ENCODE measurements around the gene ARL9.
A peak's percentile ranks its signal among the peaks of the same experiment; 100 is the strongest.
"Not testable (repeated sequence)": the region's sequence is repeated elsewhere in the genome, so short reads cannot be mapped to it uniquely, and the experiment has no call there.

The ARL9 gene, protein sequence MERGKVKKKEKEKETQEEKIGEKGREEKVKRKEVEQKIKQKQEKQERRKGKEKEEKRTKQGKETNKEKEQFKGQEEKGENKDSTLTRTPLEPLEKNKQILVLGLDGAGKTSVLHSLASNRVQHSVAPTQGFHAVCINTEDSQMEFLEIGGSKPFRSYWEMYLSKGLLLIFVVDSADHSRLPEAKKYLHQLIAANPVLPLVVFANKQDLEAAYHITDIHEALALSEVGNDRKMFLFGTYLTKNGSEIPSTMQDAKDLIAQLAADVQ

DNA sequence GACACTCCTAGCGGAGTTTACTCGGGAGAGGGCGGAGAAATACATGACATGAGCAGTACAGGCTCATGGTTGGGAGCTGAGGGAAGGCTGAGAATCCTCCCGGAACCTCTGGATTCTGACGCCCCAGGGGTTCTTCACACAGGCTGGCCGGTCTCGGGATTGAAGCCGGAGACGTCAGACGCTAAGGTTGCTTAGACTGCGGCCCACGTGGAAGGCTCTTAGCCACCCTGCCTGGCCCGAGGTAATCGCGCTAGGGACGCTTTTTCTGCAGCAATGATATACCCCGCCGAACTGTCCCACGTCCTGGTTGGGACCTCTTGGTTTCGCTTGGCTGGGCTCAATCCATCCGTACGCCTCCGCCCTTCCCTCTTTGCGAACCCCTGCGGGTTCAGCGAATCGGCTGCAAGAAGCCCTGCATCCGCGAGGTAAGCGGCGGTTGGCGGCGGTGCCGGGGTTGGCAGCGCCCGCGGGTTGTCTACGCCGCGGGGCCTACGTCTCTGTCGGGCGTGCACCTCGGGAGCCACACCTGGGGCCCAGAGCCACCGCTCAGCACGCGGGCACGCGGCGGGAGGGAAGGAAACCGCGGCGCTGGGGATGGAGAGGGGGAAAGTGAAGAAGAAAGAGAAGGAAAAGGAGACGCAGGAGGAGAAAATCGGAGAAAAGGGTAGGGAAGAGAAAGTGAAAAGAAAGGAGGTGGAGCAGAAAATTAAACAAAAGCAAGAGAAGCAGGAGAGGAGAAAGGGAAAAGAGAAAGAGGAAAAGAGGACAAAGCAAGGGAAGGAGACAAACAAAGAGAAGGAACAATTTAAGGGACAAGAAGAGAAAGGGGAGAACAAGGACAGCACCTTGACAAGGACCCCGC is at the start of gene ARL9:
Gene ARL9, plus strand, starts transcription at position 523 of the 862 bp plus-strand sequence. Its CDS starts 72 bp downstream, at position 595.
- DNase-seq, result peak; percentile 58 to 65

DNA sequence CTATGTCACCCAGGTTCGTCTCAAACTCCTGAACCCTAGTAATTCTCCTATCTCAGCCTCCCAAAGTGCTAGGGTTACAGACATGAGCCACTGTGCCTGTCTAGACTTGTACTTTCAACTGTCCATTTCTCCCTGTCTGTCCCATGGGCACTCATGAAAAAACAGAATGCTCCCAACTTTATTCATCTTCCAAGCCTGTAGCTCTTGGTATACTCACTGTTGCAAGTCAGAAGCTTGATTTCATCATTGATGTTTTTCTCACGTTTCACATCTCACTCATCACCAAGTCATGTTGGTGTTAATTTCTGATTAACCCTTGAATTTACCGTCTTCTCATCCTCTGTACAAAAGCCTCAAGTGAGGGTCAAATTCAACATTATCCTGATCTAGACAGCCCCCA is 45.5 kb upstream of the ARL9 start:
- no peak for DNase-seq

DNA sequence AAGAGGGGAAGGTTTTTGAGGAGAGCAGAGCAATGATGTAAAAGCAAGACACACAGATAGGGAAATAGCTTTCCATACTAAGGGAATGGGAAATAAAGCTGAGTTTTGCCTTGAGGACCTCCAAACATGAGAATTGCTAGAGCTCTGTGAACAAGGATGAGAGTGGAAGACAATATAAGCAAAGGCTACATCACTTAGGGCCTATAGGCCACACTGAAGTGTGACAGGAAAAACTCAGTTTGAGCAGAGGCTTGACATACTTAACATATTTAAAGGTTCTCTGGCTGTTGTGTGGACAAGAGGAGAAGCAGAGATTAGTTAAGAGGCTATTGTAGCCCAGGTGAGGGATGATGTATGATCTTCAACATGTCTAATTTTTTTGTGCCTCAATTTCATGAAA is 43.4 kb upstream of the ARL9 start:
- no peak for DNase-seq

DNA sequence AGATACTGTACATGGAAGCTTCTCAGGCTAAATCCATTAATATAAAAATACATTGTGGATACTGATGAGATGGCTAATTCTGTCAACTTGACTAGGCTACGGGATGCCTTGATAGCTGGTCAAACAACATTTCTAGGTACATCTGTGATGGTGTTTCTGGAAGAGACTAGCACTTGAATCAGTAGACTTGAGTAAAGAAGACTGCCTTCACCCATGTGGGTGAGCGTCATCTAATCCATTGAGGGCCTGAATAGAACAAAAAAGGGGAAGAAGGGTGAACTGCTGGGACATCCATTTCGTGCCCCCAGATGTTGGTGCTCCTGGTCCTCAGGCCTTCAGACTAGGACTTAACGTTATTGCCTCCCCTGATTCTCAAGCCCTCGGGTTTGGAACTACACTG is 41.9 kb upstream of the ARL9 start:
- no peak for DNase-seq

DNA sequence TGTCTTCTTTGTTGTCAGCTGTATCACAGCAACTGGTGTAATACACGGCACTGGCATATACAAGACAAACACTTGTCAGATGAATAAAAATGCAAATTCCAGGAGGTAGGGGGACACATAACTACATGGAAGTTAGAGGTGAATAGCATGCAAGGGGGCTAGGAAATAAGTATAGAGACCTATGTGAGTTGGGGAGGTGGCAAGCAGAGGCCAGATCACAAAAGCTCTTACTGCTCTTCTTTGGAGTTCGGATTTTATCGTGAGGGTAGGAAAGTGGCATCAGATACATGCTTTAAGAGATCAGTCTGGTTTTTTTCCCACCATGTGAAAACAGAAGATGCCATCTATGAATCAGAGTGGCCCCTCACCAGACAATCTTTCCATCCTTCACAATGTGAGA is 41.0 kb upstream of the ARL9 start:
- DNase-seq, result no peak

DNA sequence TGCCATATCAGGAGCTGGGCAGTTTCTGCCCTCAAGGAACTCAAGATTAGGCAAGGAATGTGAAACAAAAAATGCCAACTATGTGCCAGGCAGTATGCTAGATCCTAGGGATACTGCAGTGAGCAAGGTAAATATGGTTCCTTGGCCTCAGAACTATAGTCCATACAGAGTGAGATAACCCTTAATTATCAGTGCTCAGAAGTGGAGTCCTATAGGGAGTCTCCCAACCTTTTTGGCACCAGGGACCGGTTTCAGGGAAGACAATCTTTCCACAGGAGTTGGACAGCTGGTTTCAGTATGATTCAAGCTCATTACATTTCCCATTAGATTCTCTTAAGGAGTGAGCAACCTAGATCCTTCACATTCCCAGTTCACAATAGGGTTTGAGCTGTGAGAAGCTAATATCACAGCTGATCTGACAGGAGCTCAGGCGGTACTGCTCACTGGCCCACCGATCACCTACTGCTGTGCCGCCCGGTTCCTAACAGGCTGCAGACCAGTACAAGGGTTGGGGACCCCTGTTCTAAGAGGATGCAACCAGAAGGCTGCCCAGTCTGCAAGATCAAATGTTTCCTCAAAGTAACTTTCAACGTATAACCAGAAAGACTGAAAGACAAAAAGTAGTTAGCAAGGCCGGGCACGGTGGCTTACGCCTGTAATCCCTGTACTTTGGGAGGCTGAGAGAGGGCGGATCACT is 39.8 kb upstream of the ARL9 start:
- no peak for DNase-seq

DNA sequence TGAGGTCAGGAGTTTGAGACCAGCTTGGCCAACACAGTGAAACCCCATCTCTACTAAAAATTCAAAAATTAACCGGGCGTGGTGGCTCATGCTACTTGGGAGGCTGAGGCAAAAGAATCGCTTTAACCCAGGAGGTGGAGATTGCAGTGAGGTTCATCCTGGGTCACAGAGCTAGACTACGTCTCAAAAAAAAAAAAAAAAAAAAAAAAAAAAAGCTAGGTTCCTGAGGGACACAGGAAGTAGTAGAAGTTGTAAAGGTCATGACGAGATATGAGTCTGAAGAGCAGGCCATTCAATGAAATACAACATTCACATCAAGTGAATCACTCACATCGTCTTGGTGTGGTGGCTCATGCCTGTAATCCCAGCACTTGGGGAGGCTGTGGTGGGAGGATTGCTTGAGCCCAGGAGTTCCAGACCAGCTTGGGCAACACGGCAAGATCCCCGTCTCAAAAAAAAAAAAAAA is 39.3 kb upstream of the ARL9 start:
- not testable (repeated sequence) for DNase-seq

DNA sequence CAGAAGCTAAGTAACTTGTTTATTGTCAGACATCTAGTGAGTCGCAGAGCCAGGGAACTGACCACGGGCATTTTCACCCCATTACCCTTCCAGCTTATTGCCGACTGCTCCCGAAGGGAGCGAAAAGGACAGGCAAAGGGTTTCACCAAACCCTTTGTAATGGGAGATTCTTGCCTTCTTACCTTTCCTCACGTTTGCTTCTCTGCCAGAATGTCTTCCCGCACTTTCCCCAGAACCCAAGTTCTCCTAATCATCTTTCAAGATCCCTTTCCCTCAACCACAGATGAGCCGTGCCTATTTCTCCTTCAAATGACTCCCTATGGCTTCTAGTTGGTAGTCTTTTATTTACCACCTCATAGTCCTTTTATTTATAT is 38.7 kb upstream of the ARL9 start:
- no peak for DNase-seq

DNA sequence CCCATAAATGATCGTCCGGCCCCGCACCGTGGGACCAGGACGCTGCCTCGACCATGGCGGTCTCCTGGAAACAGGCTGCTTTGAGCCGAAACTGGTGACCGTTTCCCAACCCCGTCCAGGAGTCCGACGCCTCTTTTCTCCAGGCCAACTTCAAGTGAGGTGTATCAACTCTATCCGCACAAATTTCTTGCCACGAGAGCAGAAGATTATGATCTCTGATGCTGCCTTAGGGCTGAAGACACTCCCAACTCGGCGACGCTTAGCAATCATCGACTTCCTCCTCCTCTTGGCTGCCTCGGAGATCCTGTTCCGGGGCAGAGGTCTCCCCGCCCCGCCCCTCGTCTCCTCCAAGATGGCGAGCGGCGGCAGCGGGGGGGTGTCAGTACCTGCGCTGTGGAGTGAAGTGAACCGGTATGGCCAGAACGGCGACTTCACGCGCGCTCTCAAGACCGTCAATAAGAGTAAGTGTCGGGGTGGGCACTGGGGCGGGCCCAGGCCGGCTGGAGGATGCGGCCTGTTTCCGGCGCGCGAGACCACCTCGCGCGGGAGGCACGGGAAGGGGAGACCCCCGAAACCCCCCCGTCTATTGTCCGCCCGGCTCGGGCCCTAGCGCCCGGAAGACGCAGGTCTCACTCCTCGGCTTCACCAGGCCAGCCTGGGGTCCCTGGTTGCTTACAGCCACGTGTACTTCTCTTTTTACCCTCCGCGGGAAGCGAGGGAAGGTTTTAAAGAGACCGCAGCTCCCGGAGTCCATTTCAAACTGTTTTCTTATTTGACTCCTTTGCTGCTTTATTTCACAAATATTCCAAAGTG is 38.1 kb upstream of the ARL9 start, which contains the start of gene SRP72:
Gene SRP72, plus strand, starts transcription at position 334 of the 813 bp plus-strand sequence. Its CDS starts 19 bp downstream, at position 353.
- DNase-seq, result peak; percentile 87

DNA sequence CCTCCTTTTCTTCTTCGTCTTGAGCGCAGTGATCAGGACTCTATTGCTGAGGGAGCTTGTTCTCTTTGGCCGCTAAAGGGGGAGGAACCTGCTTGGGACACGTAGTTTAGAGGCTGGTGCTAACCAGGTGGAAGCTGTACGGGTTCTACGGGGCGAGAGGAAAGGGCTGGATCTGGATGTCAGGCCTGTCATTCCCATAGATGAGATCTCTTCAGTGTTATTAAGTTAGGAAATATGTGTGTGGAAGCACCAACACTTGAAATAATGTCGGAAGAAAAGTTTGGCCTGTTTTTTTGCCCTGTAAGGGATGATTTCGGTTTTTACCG is 37.5 kb upstream of the ARL9 start:
- peak; percentile 15 to 33 for DNase-seq

DNA sequence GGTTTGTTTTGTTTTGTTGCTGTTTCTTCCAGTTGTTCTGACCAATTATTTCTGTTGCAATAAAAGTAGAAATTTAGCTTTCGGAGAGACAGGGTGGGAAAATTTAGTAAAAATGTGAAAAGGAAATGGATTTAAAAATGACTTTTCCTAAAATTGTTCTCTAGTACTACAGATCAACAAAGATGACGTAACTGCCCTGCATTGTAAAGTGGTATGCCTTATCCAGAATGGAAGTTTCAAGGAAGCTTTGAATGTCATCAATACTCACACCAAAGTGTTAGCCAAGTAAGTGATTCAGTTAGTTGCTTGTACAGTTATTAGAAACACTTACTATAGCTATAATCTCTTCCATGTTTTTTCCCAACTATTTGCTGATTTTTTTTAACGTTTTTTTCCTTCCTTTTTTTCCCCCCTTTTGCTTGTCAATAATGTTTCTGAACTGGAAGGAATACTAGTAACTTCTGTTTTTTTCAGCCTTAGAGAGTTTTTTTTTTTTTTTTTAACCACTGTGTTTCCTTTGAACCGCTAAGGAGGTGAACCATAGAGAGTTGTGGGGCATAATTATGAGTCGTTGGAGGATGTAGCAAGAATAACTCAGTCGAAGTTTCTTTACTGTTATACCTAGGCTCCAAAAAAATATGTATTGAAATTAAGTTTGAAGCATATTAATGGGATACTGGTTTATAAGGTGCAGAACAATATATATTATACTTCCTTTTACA is 35.9 kb upstream of the ARL9 start:
- no peak for DNase-seq

DNA sequence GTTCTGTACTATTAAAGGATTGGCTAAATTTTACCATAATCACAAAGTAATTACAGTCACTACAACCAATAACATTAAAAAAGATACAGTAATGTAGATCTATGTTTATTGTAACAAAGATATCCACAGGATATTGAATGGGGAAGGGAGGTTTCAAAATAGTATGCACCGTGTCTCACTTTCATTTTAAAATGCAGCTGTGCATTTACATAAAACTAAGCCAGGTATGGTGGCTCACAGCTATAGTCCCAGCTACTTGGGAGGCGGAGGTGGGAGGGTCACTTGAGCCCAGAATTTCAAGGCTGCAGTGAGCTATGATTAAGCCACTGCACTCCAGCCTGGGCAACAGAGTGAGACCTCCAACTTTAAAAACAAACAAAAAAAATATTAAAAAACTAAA is 29.7 kb upstream of the ARL9 start:
- no peak for DNase-seq

DNA sequence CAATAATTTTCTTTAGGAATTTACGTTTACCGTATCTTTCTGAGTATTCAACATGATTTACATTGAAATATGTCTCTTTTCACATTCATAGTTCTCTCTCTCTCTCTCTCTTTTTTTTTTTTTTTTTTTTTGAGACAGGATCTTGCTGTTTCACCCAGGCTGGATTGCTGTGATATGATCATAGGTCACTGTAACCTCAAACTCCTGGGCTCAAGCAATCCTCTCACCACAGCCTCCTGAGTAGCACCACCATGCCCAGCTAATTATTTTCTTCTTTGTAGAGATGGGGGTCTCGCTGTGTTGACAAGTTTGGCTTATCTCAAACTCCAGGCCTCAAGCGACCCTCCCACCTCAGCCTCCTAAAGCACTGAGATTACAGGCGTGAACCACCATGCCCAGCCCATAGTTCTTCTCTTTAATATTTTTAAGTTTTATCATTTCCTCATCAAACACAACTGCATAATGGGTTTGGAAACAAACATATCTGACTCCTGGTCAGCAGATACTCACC is 28.3 kb upstream of the ARL9 start:
- DNase-seq, result no peak

DNA sequence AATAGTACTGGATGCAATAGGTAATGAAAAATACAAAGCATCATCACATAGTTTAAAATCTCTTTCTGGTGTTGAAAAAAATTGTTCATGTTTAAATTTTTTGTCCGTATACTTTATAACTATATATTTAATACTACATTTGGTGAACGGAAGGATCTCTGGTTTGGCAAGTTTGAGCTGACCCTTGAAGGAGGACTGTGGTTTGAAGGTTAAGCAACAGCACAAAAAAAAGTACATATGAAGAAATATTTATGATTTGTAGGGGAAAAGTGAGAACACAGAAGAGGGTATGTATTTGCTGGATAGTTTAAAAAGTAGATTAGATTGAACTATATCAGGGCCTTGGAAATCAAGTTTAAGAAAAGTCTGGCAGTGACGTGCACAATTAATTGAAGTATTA is 24.9 kb upstream of the ARL9 start:
- DNase-seq, result no peak

DNA sequence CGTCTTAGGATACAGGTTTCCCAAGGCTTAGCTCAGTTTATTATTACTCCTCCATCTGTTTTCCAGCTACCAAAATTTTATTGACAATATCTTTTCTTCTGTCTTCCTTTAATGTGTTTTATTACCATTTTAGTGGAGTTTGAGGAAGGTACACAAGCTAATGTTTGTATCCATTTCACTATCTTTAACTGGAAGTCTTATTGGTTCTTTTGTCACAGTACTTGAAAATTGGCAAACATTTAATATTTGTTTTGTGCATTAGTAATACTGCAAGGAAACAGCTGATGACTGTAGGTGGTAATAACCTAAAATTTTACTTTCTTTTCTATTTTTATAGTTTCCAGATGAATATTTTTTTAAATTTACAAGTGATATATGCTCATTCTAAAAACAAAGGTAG is 9.3 kb upstream of the ARL9 start:
- DNase-seq, result no peak

DNA sequence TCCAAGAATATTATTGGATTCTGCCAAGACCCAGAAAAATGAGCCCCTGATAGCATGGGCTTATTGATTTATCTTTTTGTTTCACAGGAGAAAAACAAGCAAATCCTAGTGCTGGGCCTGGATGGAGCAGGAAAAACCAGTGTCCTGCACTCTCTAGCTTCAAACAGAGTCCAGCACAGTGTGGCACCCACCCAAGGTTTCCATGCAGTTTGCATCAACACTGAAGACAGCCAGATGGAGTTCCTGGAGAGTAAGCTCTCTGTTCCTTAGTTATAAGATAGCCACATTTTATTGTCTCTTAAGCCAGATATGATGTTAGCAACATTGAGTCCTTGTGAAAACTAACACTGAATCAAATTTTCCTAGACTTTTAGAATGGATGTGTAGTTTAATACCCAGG is 5.5 kb downstream of the ARL9 start:
- DNase-seq, result no peak

DNA sequence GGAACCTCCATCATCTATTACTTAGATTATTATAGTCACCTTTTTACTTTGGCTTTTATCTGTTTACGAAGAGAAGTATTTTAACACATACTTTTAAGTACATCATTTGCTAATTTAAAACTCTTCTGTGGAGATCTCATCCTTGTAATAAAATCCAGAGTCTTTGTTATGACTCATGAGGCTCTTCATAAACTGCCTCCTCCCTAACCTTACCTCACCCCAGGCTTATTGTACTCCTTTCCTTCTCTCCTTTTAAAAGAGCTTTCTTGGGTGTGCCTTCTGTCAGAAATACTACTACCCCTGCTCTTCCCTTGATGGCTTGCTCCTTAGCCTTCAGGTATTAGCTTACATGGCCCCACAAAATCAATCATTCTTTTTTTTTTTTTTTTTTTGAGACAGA is 6.6 kb downstream of the ARL9 start:
- DNase-seq, result no peak

DNA sequence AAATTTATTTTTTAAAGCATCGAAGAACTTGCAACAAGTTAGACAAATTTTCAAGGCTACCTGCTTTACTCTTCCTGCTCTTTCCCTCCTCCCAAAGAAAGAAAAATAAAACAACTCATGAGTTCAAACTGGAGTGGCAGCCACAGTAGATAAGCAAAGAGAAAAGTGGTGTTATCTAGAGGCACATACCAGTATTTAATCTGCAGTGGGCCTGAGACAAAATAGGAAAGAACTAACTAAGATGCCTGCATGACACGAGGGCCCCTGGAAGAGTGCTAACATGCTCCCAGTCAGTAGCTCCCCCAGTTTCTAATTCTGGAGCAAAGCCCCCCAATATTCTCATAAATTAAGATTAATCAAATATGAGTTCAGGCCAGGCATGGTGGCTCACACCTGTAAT is 7.9 kb downstream of the ARL9 start:
- DNase-seq, result no peak

DNA sequence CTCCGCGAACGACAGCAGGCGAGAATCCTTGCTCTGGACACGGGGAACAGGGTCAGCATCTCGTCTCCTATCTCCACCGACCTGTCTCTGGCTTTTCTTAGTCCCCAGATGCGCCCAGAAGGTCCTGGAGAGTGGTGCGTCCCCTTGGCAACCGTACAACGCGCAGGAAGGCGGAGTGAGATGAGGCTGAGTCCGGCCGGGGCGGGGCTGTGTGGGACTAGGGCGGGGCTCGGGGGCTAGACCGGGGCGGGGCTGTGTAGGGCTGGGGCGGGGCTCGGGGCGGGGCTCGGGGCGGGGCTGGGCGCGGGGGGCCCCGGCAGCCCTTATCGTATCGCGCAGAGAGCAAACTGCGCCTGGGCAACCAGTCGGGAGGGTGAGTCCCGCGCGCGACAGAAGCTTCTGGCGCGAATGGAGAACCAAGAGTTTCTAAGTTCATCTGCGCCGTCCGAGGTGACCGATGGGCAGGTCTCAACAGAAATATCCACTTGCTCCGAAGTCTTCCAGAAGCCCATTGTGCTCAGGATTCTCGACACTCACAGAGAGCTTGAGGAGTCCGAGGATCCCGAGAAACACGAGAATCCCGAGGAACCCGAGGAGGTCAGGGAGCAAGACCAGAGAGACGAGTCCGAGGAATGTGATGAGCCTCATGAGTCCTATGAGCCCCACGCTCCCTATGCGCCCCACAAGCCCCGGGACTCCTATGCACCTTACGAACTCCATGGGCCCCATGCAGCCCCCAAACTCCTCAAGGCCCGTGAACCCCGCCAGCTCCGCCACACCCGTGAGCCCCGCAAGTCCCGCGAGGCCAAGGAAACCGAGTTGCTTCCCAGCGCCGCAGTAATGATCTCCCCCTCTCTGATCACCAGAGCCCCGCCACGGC is 24.9 kb downstream of the ARL9 start:
- DNase-seq, result peak; percentile 75 to 84

DNA sequence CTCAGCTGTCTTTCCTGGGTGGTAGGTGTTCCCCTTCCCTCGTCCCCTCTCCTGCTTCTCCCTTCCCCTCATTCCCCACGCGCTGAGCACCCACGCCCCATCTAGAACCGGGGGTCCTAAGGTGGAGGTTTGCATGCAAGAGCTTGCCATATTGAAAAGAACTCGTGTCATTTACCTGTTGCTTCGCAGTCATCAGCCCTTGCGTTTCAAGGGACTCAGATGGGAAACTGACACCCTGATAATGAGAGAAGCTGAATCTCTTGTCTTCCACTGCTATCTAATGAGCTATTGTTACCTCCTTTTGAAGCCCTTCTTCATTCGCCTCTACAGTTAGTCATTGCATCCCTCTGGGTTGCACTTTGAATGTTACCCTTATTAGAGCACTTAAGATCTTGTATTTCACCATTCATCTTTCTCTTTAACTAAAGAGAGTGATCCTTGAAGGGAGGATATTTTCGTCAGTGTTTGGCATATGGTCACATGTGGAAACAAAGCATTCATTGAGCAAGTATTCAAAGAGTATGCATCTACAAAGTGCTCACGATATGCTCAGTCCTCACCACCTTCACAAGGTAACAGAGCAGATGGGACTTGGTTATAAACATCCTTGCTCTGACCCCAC is 25.7 kb downstream of the ARL9 start:
- no peak for DNase-seq

All from stimulated activated CD4-positive, alpha-beta T cell treated with anti-CD3 and anti-CD28 coated beads, Interleukin-4, amount 100 ng/mL, for 4 hours (primary cell).